ENCODE results near the gene TCF4. TPM values are rescaled to one million over a fixed set of nuclear protein-coding genes. Genes with fewer than 3 reads are reported as not detected.
A peak's percentile ranks its signal among the peaks of the same experiment; 100 is the strongest.

TCF4 gene
- total and polyA plus RNA-seq, 2 donors (not counting 3 experiments of a cell fraction or from before 2014, with no cell fraction given), result 183 to 390 TPM

GRCh38 chr18:55400081-55400480 is 187.9 kb downstream of the TCF4 start:
- DNase-seq (ENCODE audit: low read depth, low spot score), result no peak
- BruUV-seq (replicated peaks), result TSS peak; percentile 25
- Histone ChIP-seq H3K36me3 (ENCODE audit: control insufficient read depth in 2 of 2, extremely low read depth in 1 of 2, insufficient read depth in 2 of 2, low read length in 2 of 2) (no peaks in the 10 kb centered on the region), H3K4me1 (ENCODE audit: control insufficient read depth, extremely low read depth, insufficient read depth, low read length) (peaks cover 59% of the 10 kb centered on the region), H2AFZ (ENCODE audit: low read depth, low read length) (no peak overlapping the region), H3K9ac (replicated peaks; ENCODE audit: extremely low read depth, insufficient read depth, low read length) (peak overlapping the region; percentile 99), H3K9me1 (replicated peaks; ENCODE audit: control insufficient read depth, extremely low read depth, insufficient read depth, low read length) (no peaks in the 10 kb centered on the region), H3K9me3 (replicated peaks; ENCODE audit: control insufficient read depth, insufficient read depth, low read length) (no peaks in the 10 kb centered on the region), H3K4me2 (ENCODE audit: insufficient read depth, low read length) (peak overlapping the region; percentile 92), H3K79me2 (ENCODE audit: control insufficient read depth, insufficient read depth, low read length) (peaks cover 84% of the 10 kb centered on the region), H3K27me3 (ENCODE audit: control insufficient read depth in 2 of 2, insufficient read depth in 2 of 2, low read length in 2 of 2) (no peaks in the 10 kb centered on the region), H3K4me3 (replicated peaks in 1 of 3; ENCODE audit: insufficient read depth in 1 of 3, low read depth in 1 of 3, low read length in 3 of 3) (peak overlapping the region; percentile 78 to 98 (median 79)), H4K20me1 (replicated peaks; ENCODE audit: control insufficient read depth, extremely low read depth, insufficient read depth, low read length) (no peaks in the 10 kb centered on the region), H3K27ac (ENCODE audit: insufficient read depth, low read depth, low read length) (peak overlapping the region; percentile 96)
- ChIA-PET CTCF (interaction anchor here (1.0 to 4.5 kb wide), 6 partner anchors 11 to 382 kb away, joined by 3 to 18 read pairs (median 6); no protein-coding TSS in a partner anchor), POLR2A (interaction anchor here (0.9 kb wide), 1 partner anchor 16 kb away, joined by 3 read pairs; no protein-coding TSS in a partner anchor)
- intact Hi-C loops (cut with micrococcal nuclease), result loop anchor here (2.0 to 10.0 kb wide), 5 partner anchors 71 to 1057 kb away; no protein-coding TSS in a partner anchor
- no peak for FAIRE-seq
- dilution Hi-C loops (cut with MboI; ENCODE audit: extremely low pct_ligation_motif_present, low sequenced_read_pairs), result no loop called here
- TF ChIP-seq MAX (IDR thresholded peaks at IDR 0.05; ENCODE audit: insufficient read depth, insufficient read length) (no peak), EZH2 (IDR thresholded peaks at IDR 0.05; ENCODE audit: borderline replicate concordance, low read depth, low read length, severe bottlenecking) (no peak), POLR2A (IDR thresholded peaks at IDR 0.05; ENCODE audit: low read depth, low read length) (no peak), FOS (IDR thresholded peaks at IDR 0.05; ENCODE audit: borderline replicate concordance, insufficient read depth, low read length) (no peak), POLR2AphosphoS5 (IDR thresholded peaks at IDR 0.05; ENCODE audit: insufficient read depth, low read depth, low read length) (no peak)

- intact Hi-C loops (cut with micrococcal nuclease) (no loop called here), dilution Hi-C loops (cut with MboI; ENCODE audit: extremely low pct_ligation_motif_present, low sequenced_read_pairs) (no loop called here)
- peak overlapping the region; percentile 92 for H3K4me2 ChIP-seq (ENCODE audit: insufficient read depth, low read length)
- H3K36me3 ChIP-seq (ENCODE audit: control insufficient read depth in 2 of 2, extremely low read depth in 1 of 2, insufficient read depth in 2 of 2, low read length in 2 of 2), result no peaks in the 10 kb centered on the region
- DNase-seq (ENCODE audit: low read depth, low spot score) (no peak), FAIRE-seq (no peak)
- H3K9me3 ChIP-seq (replicated peaks; ENCODE audit: control insufficient read depth, insufficient read depth, low read length), result no peaks in the 10 kb centered on the region
- no peaks in the 10 kb centered on the region for H4K20me1 ChIP-seq (replicated peaks; ENCODE audit: control insufficient read depth, extremely low read depth, insufficient read depth, low read length)
- no TSS peak for BruUV-seq (replicated peaks)
- H3K79me2 ChIP-seq (ENCODE audit: control insufficient read depth, insufficient read depth, low read length), result peaks cover 84% of the 10 kb centered on the region
- ChIA-PET CTCF (interaction anchor here (1.1 to 1.9 kb wide), 2 partner anchors 10 to 17 kb away, joined by 4 to 8 read pairs; no protein-coding TSS in a partner anchor), POLR2A (no interaction called here)
- no peaks in the 10 kb centered on the region for H3K9me1 ChIP-seq (replicated peaks; ENCODE audit: control insufficient read depth, extremely low read depth, insufficient read depth, low read length)
- H2AFZ ChIP-seq (ENCODE audit: low read depth, low read length), result no peak overlapping the region
- peak overlapping the region; percentile 99 for H3K9ac ChIP-seq (replicated peaks; ENCODE audit: extremely low read depth, insufficient read depth, low read length)
- TF ChIP-seq MAX (IDR thresholded peaks at IDR 0.05; ENCODE audit: insufficient read depth, insufficient read length) (no peak), GATA2 (IDR thresholded peaks at IDR 0.05; ENCODE audit: insufficient read depth, insufficient read length, low read depth, low read length) (no peak), POLR2AphosphoS5 (IDR thresholded peaks at IDR 0.05; ENCODE audit: insufficient read depth, low read depth, low read length) (no peak), JUN (IDR thresholded peaks at IDR 0.05; ENCODE audit: borderline replicate concordance, insufficient read depth, insufficient read length, low read depth) (no peak), EZH2 (IDR thresholded peaks at IDR 0.05; ENCODE audit: borderline replicate concordance, low read depth, low read length, severe bottlenecking) (no peak), MYC (IDR thresholded peaks at IDR 0.05; ENCODE audit: low read depth, low read length) (no peak), CTCF (IDR thresholded peaks at IDR 0.05; ENCODE audit: extremely low read depth in 1 of 2, insufficient read depth in 1 of 2, low read depth in 1 of 2, low read length in 2 of 2) (no peak)
- peak overlapping the region; percentile 78 to 98 (median 79) for H3K4me3 ChIP-seq (replicated peaks in 1 of 3; ENCODE audit: insufficient read depth in 1 of 3, low read depth in 1 of 3, low read length in 3 of 3)
- H3K27ac ChIP-seq (ENCODE audit: insufficient read depth, low read depth, low read length), result no peak overlapping the region
- peaks cover 49% of the 10 kb centered on the region for H3K4me1 ChIP-seq (ENCODE audit: control insufficient read depth, extremely low read depth, insufficient read depth, low read length)
- no peaks in the 10 kb centered on the region for H3K27me3 ChIP-seq (ENCODE audit: control insufficient read depth in 2 of 2, insufficient read depth in 2 of 2, low read length in 2 of 2)
Measured at GRCh38 chr18:55398858-55399257, 189.1 kb downstream of the TCF4 start.
